ENCODE data around the gene ATP5F1E. TPM values are rescaled to one million over a fixed set of nuclear protein-coding genes. Genes with fewer than 3 reads are reported as not detected.

Gene ATP5F1E
- total RNA-seq, 2 experiments from 2014 or later: 67.4 to 68.8 TPM

DNA sequence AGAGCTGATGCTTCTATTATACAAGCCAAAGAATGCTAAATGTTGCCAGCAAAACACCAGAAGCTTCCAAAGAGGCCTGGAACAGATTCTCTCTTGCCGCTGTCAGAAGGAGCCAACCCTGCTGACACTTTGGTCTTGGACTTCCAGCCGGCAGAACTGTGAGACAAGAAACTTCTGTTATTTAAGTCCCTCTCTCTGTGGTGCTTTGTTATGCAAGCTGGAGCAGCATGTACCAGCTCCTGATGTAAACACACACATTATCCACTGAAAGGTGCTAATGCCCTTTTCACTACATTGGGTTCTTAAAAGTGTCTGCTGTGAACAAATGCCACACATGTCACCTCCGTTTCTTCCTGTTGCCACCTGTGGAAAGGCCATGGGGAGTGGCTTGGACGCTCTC is 36.4 kb upstream of the ATP5F1E start:
- no peak overlapping the region for H3K27ac Mint-ChIP-seq
- ATAC-seq (no peak), DNase-seq (no peak)
- no peaks in the 10 kb centered on the region for H3K9me3 Mint-ChIP-seq
- POLR2A ChIA-PET: no interaction called here
- intact Hi-C loops (cut with micrococcal nuclease): no loop called here
- TF ChIP-seq, protein P1, sequence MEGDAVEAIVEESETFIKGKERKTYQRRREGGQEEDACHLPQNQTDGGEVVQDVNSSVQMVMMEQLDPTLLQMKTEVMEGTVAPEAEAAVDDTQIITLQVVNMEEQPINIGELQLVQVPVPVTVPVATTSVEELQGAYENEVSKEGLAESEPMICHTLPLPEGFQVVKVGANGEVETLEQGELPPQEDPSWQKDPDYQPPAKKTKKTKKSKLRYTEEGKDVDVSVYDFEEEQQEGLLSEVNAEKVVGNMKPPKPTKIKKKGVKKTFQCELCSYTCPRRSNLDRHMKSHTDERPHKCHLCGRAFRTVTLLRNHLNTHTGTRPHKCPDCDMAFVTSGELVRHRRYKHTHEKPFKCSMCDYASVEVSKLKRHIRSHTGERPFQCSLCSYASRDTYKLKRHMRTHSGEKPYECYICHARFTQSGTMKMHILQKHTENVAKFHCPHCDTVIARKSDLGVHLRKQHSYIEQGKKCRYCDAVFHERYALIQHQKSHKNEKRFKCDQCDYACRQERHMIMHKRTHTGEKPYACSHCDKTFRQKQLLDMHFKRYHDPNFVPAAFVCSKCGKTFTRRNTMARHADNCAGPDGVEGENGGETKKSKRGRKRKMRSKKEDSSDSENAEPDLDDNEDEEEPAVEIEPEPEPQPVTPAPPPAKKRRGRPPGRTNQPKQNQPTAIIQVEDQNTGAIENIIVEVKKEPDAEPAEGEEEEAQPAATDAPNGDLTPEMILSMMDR (IDR thresholded peaks at IDR 0.05): no peak
- peaks cover 14% of the 10 kb centered on the region for H3K27me3 Mint-ChIP-seq
- peaks cover 10% of the 10 kb centered on the region for H3K4me1 Mint-ChIP-seq (ENCODE audit: low read depth)
- no peaks in the 10 kb centered on the region for H3K36me3 Mint-ChIP-seq (ENCODE audit: low read depth)
- CTCF ChIA-PET: no interaction called here
- H3K4me3 Mint-ChIP-seq: no peak overlapping the region

DNA sequence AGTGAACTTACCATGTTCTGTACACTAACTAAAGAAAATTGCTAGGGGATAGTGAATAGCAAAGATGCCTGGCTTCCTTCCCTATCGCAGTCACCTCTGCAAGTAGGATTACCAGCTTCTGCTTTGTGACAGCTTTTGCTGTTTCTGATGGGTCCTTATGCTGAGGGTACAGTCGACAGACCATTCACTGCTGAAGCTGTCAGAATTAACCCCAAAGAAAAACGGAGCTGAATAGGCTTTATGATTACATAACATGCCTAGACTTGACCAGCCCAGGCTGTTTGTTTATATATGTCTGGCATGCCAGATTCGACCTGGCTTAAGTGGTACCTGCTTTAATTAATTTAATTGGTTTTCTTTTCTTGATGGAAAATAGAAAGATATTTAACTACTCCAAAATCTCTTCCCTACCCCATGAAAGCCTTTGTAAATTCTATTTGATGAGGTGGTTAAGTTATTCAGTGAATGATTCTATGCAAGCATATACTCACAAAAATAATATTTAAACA is 32.1 kb upstream of the ATP5F1E start:
- H3K4me3 Mint-ChIP-seq: no peak overlapping the region
- H3K36me3 Mint-ChIP-seq (ENCODE audit: low read depth): no peaks in the 10 kb centered on the region
- H3K9me3 Mint-ChIP-seq: no peaks in the 10 kb centered on the region
- ChIA-PET CTCF (interaction anchor here (0.9 to 1.6 kb wide), 6 partner anchors 9 to 145 kb away, joined by 3 to 7 read pairs (median 5); no protein-coding TSS in a partner anchor), POLR2A (interaction anchor here (0.6 kb wide), 1 partner anchor 683 kb away, joined by 4 read pairs; no protein-coding TSS in a partner anchor)
- no peak overlapping the region for H3K27ac Mint-ChIP-seq
- intact Hi-C loops (cut with micrococcal nuclease): no loop called here
- H3K27me3 Mint-ChIP-seq: peaks cover 9% of the 10 kb centered on the region
- DNase-seq (no peak), ATAC-seq (no peak)
- TF ChIP-seq, protein P1 (IDR thresholded peaks at IDR 0.05): no peak
- no peaks in the 10 kb centered on the region for H3K4me1 Mint-ChIP-seq (ENCODE audit: low read depth)

DNA sequence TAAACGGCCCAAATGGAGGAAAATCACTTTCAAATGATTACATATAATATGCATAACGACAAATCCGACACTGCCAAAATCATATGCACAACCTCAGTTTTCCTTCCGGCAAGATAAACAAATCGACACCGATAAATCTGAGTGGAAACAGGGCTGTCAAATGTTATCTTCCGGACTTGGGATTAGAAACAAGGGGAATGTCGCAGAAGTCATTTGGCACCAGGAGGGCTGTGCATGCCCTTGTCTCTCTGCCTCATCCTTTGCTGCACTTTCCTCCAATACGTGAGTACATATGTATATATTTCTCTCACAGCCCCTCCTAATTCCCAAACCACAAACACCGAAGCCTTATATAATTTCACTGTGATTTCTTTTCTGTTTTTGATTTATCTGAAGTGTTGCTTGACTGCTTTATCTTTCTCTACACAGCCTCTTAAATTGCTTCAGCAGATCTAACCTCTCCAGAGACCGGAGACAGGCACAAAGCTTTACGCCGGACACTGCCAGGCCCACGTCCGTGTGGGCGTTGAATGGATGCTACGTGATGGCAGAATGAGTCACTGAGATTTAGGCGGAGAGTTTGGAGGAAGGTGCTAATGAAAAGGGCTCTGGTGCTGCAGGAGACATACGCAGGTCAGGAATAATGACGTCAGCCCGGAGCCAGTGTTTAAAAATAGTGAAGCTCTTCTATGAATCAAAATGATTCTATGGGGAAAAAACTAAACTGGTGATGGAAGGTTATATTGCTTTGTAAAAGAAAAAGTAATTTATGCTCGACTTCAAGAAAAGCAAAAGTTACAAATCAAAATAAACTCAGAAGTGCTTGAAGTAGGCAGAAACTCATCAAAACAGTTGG is 31.5 kb upstream of the ATP5F1E start:
- DNase-seq (no peak), ATAC-seq (no peak)
- intact Hi-C loops (cut with micrococcal nuclease): no loop called here
- Mint-ChIP-seq H3K27me3 (peaks cover 7% of the 10 kb centered on the region), H3K4me3 (no peak overlapping the region), H3K27ac (no peak overlapping the region), H3K36me3 (ENCODE audit: low read depth) (no peaks in the 10 kb centered on the region), H3K9me3 (no peaks in the 10 kb centered on the region), H3K4me1 (ENCODE audit: low read depth) (no peaks in the 10 kb centered on the region)
- POLR2A ChIA-PET: no interaction called here
- CTCF ChIA-PET: interaction anchor here (0.9 to 1.6 kb wide), 6 partner anchors 9 to 145 kb away, joined by 3 to 7 read pairs (median 5); no protein-coding TSS in a partner anchor
- TF ChIP-seq, protein P1 (IDR thresholded peaks at IDR 0.05): no peak

DNA sequence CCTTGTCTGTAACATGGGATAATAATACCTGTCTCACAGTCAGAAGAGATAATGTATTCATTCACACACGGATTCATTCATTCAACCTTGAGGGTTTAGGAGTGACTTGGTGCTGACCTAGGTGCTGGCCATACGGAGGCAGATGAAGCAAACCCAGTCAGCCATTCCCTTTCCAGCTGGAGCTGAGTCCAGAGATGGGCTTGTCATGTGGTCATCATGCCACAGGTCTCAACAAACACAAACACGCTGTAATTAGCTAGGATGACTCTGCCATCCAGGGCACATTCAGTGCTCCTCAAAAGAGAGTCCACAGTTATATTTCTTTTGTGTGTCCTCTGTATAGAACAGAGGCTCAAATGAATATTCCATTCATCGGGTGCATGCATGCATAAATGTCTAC is 29.9 kb upstream of the ATP5F1E start:
- no peaks in the 10 kb centered on the region for H3K4me1 Mint-ChIP-seq (ENCODE audit: low read depth)
- no peaks in the 10 kb centered on the region for H3K9me3 Mint-ChIP-seq
- ChIA-PET CTCF (no interaction called here), POLR2A (interaction anchor here (1.0 kb wide), 1 partner anchor 179 kb away, joined by 3 read pairs; no protein-coding TSS in a partner anchor)
- intact Hi-C loops (cut with micrococcal nuclease): no loop called here
- TF ChIP-seq, protein P1 (IDR thresholded peaks at IDR 0.05): no peak
- H3K4me3 Mint-ChIP-seq: no peak overlapping the region
- no peaks in the 10 kb centered on the region for H3K36me3 Mint-ChIP-seq (ENCODE audit: low read depth)
- no peak for DNase-seq
- ATAC-seq: no peak
- no peak overlapping the region for H3K27ac Mint-ChIP-seq
- peaks cover 7% of the 10 kb centered on the region for H3K27me3 Mint-ChIP-seq

DNA sequence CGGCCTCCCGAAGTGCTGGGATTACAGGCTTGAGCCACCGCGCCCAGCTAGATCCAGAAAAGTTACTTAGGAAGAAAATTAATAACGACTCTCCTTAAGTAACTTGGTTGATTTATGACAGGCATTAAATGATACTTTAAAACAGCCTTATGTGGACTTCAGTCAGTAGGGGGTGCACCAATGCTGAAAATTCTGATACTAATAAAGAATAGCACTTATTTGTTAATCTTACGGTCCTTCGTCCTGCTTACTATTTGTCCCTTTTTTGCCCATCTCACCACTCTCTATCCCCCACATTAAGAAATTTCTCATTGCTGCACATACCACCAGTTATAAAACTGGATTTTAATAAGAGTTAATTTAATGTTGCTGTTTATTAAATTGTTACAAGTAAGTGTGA is 23.2 kb upstream of the ATP5F1E start:
- no peak overlapping the region for H3K27ac Mint-ChIP-seq
- peak; percentile 43 for DNase-seq
- ATAC-seq: no peak
- no peaks in the 10 kb centered on the region for H3K36me3 Mint-ChIP-seq (ENCODE audit: low read depth)
- POLR2A ChIA-PET: no interaction called here
- no peak overlapping the region for H3K4me3 Mint-ChIP-seq
- H3K4me1 Mint-ChIP-seq (ENCODE audit: low read depth): no peaks in the 10 kb centered on the region
- intact Hi-C loops (cut with micrococcal nuclease): no loop called here
- no peaks in the 10 kb centered on the region for H3K9me3 Mint-ChIP-seq
- CTCF ChIA-PET: interaction anchor here (0.8 to 3.3 kb wide), 10 partner anchors 9 to 350 kb away, joined by 3 to 24 read pairs (median 4); no protein-coding TSS in a partner anchor
- TF ChIP-seq, protein P1 (IDR thresholded peaks at IDR 0.05): peak; percentile 52
- peaks cover 21% of the 10 kb centered on the region for H3K27me3 Mint-ChIP-seq
